Neural progenitor cell (in vitro differentiated cells): ENCODE data around the gene BCAR1. TPM values are rescaled to one million over a fixed set of nuclear protein-coding genes. Genes with fewer than 3 reads are reported as not detected.
"Not testable (repeated sequence)": the region's sequence is repeated elsewhere in the genome, so short reads cannot be mapped to it uniquely, and the experiment has no call there.

Experiments
- DNase-seq: peaks from one replicate; pipeline ENCODE4 v3.0.0-alpha.2; 2016; ENCODE audit warnings: low spot score
- H2AFZ ChIP-seq: fragments of 200-600 bp; sonication (generic); replicated peaks from 2 replicates; pipeline ENCODE4 v1.6.1; 2016; ENCODE audit warnings: antibody characterized with exemption
- H3F3A ChIP-seq: fragments of 200-600 bp; sonication (generic); 2 replicates; pipeline ENCODE4 v1.6.1; 2016; ENCODE audit warnings: antibody characterized with exemption, low read depth
- H3K27ac ChIP-seq: fragments of 200-600 bp; sonication (generic); 2 replicates; pipeline ENCODE4 v1.5.1; 2016; ENCODE audit warnings: mild to moderate bottlenecking
- H3K27me3 ChIP-seq: fragments of 200-600 bp; sonication (generic); 2 replicates; pipeline ENCODE4 v1.6.1; 2016; ENCODE audit warnings: mild to moderate bottlenecking, moderate library complexity
- H3K36me3 ChIP-seq: fragments of 200-600 bp; sonication (generic); 2 replicates; pipeline ENCODE4 v1.5.1; 2016
- H3K4me1 ChIP-seq: fragments of 200-600 bp; sonication (generic); 2 replicates; pipeline ENCODE4 v1.6.1; 2016; ENCODE audit warnings: mixed run types
- H3K4me2 ChIP-seq: fragments of 200-600 bp; sonication (generic); 2 replicates; pipeline ENCODE4 v1.6.1; 2016
- H3K4me3 ChIP-seq: fragments of 200-600 bp; sonication (generic); 2 replicates; pipeline ENCODE4 v1.5.1; 2016
- H3K79me2 ChIP-seq: fragments of 200-600 bp; sonication (generic); 2 replicates; pipeline ENCODE4 v1.6.1; 2016; ENCODE audit warnings: low read depth
- H3K9ac ChIP-seq: fragments of 200-600 bp; sonication (generic); 2 replicates; pipeline ENCODE4 v1.6.1; 2016
- H3K9me3 ChIP-seq: fragments of 200-600 bp; sonication (generic); 2 replicates; pipeline ENCODE4 v1.5.1; 2016; ENCODE audit warnings: low read depth
- H4K20me1 ChIP-seq: fragments of 200-600 bp; sonication (generic); 2 replicates; pipeline ENCODE4 v1.6.1; 2016; ENCODE audit warnings: low read depth
- H3K27ac Mint-ChIP-seq: 3 replicates; pipeline ENCODE4 v1.8.0; 2021; ENCODE audit warnings: mixed read lengths
- H3K27me3 Mint-ChIP-seq: 2 replicates; pipeline ENCODE4 v1.8.0; 2022; ENCODE audit warnings: low read depth, mild to moderate bottlenecking, inconsistent platforms, moderate library complexity, mixed read lengths; ENCODE audit not compliant: insufficient read depth
- H3K36me3 Mint-ChIP-seq: 3 replicates; pipeline ENCODE4 v1.8.0; 2021; ENCODE audit warnings: mixed read lengths
- H3K4me1 Mint-ChIP-seq: 3 replicates; pipeline ENCODE4 v1.8.0; 2021; ENCODE audit warnings: mixed read lengths
- H3K4me3 Mint-ChIP-seq: 3 replicates; pipeline ENCODE4 v1.8.0; 2021; ENCODE audit warnings: mild to moderate bottlenecking, moderate library complexity, mixed read lengths
- H3K9me3 Mint-ChIP-seq: 3 replicates; pipeline ENCODE4 v1.8.0; 2020; ENCODE audit warnings: mixed read lengths
- EZH2 ChIP-seq: fragments of 200-600 bp; sonication (generic); IDR thresholded peaks from 2 replicates; pipeline ENCODE4 v1.6.1; 2017; ENCODE audit warnings: antibody characterized with exemption, mild to moderate bottlenecking, moderate library complexity
- EZH2phosphoT487 ChIP-seq: fragments of 200-600 bp; sonication (generic); IDR thresholded peaks from 2 replicates; pipeline ENCODE4 v1.6.1; 2017; ENCODE audit warnings: antibody characterized with exemption
- total RNA-seq: library from RNA; depleted of rRNA; stranded (reverse); fragments of >200 nt; gene quantifications from 2 replicates; pipeline ENCODE4 v1.2.3, GENCODE V29; 2015; ENCODE audit warnings: low replicate concordance
- TF ChIP-seq, protein P1 (sequence below): fragments of 200-600 bp; sonication (generic); IDR thresholded peaks from 2 replicates; pipeline ENCODE4 v1.5.1; 2017; ENCODE audit warnings: antibody characterized with exemption, mild to moderate bottlenecking

Gene BCAR1
- total RNA-seq, 1 donor from 2014 or later: 10.9 TPM

DNA sequence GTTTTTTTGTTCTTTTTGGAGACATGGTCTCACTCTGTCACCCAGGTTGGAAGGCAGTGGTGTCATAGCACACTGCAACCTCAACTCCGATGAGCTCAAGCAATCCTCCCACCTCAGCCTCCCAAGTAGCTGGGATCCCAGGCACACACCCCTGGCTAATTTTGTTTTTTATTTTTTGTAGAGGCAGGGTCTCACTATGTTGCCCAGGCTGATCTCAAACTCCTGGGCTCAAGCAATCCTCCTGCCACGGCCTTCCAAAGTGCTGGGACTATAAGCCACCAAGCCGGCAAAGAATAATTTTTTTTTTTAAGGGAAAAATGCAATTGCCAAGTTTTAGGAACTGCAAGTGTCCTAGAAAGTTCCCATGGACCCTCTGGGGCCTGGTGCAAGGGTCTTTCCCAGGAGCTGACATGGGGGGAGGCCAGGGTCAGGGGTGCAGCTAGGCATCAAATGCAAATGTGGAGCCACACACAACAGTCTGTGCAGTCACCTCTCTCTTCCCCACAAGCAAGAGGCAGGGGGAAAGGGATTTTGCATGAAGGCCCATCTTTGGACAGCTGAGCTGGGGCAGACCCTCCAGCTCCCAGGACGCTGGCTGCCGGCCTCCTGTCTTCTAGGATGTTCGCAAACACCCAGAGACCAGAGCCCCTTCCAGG, 20.1 kb upstream of the BCAR1 start:
- Mint-ChIP-seq H3K27ac (peak overlapping the region; percentile 14), H3K27me3 (peaks cover 4% of the 10 kb centered on the region), H3K36me3 (no peaks in the 10 kb centered on the region), H3K4me3 (peak overlapping the region; percentile 18), H3K9me3 (no peaks in the 10 kb centered on the region), H3K4me1 (peaks cover 12% of the 10 kb centered on the region)
- TF ChIP-seq, protein P1, sequence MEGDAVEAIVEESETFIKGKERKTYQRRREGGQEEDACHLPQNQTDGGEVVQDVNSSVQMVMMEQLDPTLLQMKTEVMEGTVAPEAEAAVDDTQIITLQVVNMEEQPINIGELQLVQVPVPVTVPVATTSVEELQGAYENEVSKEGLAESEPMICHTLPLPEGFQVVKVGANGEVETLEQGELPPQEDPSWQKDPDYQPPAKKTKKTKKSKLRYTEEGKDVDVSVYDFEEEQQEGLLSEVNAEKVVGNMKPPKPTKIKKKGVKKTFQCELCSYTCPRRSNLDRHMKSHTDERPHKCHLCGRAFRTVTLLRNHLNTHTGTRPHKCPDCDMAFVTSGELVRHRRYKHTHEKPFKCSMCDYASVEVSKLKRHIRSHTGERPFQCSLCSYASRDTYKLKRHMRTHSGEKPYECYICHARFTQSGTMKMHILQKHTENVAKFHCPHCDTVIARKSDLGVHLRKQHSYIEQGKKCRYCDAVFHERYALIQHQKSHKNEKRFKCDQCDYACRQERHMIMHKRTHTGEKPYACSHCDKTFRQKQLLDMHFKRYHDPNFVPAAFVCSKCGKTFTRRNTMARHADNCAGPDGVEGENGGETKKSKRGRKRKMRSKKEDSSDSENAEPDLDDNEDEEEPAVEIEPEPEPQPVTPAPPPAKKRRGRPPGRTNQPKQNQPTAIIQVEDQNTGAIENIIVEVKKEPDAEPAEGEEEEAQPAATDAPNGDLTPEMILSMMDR: no peak
- no peak for TF ChIP-seq EZH2phosphoT487
- no peak for TF ChIP-seq EZH2
- Histone ChIP-seq H3K36me3 (no peaks in the 10 kb centered on the region), H3K79me2 (no peaks in the 10 kb centered on the region), H3K27me3 (no peaks in the 10 kb centered on the region), H3K4me1 (peaks cover under 1% of the 10 kb centered on the region), H2AFZ (no peak overlapping the region), H4K20me1 (no peaks in the 10 kb centered on the region), H3K9me3 (no peaks in the 10 kb centered on the region), H3F3A (no peaks in the 10 kb centered on the region), H3K4me2 (no peak overlapping the region), H3K27ac (no peak overlapping the region), H3K9ac (no peak overlapping the region), H3K4me3 (no peak overlapping the region)
- DNase-seq: no peak

DNA sequence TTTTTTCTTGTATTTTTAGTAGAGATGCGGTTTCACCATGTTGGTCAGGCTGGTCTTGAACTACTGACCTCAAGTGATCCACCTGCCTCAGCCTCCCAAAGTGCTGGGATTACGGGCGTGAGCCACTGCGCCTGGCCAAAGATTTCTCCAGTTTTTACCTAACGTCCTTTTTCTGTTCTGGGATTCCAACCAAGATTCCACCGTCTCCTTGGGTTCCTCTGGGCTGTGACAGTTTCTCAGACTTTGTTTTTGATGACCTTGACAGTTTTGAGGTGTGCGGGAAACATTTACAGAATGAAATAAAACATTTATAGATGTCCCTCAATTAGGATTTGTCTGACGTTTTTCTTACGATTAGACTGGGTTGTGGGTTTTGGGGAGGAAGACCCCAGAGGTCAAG, 17.9 kb upstream of the BCAR1 start:
- H3K4me1 ChIP-seq: peaks cover 12% of the 10 kb centered on the region
- not testable (repeated sequence) for H3K4me2 ChIP-seq, H3K27ac Mint-ChIP-seq, H3K9ac ChIP-seq, H3K4me3 ChIP-seq, H3F3A ChIP-seq, H2AFZ ChIP-seq, H3K27me3 ChIP-seq, DNase-seq, H3K4me3 Mint-ChIP-seq, H3K27ac ChIP-seq, H3K36me3 Mint-ChIP-seq, H3K27me3 Mint-ChIP-seq, H3K36me3 ChIP-seq, H3K9me3 ChIP-seq, H3K9me3 Mint-ChIP-seq
- peaks cover 13% of the 10 kb centered on the region for H3K79me2 ChIP-seq
- H3K4me1 Mint-ChIP-seq: peaks cover 19% of the 10 kb centered on the region
- H4K20me1 ChIP-seq: peaks cover 11% of the 10 kb centered on the region

DNA sequence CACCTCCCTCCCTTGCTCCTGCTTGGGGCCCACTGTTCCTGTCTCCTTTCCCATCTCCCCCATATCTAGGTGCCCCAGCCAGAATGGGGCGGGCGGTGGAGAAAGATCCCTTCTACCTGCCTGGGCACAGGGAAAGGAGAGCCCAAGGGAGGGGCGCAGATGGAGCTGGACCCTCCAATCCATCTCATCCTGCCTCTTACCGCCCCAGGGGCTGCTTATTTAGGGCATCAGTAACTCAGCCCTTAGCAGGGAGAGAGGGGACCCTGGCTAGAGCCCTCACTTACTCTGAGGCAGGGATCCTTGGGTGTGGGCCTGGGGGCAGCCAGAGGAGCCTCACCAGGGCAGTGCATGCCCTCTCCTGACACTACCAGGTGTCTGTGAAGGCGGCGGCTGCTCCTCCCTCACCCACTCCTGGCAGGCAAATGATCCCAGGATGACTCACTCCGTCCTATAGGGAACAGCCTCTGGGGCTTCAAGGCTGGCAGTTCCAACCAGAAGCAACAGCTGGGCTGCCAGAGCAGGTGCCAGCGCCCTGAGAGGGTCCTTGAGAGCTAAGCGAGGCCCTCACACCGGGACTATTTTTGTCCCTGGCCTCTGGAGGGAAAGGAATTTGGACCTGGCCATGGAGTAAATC, 16.3 kb upstream of the BCAR1 start:
- Mint-ChIP-seq H3K27ac (no peak overlapping the region), H3K4me1 (peaks cover 33% of the 10 kb centered on the region), H3K36me3 (peaks cover 5% of the 10 kb centered on the region), H3K4me3 (no peak overlapping the region), H3K9me3 (no peaks in the 10 kb centered on the region), H3K27me3 (peaks cover 9% of the 10 kb centered on the region)
- H4K20me1 ChIP-seq: peaks cover 27% of the 10 kb centered on the region
- H3K79me2 ChIP-seq: peaks cover 29% of the 10 kb centered on the region
- no peak for DNase-seq
- H3K36me3 ChIP-seq: no peaks in the 10 kb centered on the region
- H2AFZ ChIP-seq: no peak overlapping the region
- no peaks in the 10 kb centered on the region for H3F3A ChIP-seq
- no peak for TF ChIP-seq EZH2
- no peak for TF ChIP-seq EZH2phosphoT487
- TF ChIP-seq, protein P1: no peak
- H3K4me2 ChIP-seq: no peak overlapping the region
- no peak overlapping the region for H3K9ac ChIP-seq
- H3K27ac ChIP-seq: no peak overlapping the region
- peaks cover 12% of the 10 kb centered on the region for H3K4me1 ChIP-seq
- H3K4me3 ChIP-seq: no peak overlapping the region
- H3K9me3 ChIP-seq: no peaks in the 10 kb centered on the region
- no peaks in the 10 kb centered on the region for H3K27me3 ChIP-seq
